ENCODE measurements around the gene CREB3L2. TPM values are rescaled to one million over a fixed set of nuclear protein-coding genes. Genes with fewer than 3 reads are reported as not detected.
"Not testable (repeated sequence)": the region's sequence is repeated elsewhere in the genome, so short reads cannot be mapped to it uniquely, and the experiment has no call there.

The CREB3L2 gene
- polyA plus RNA-seq, 3 donors: 6.9 to 12.9 (median 11.9) TPM

GRCh38 chr7:137835486-137836112, 166.3 kb downstream of the CREB3L2 start:
- peaks cover 0 to 10% (median 4%) of the 10 kb centered on the region in 3 donors for H3K27me3 Mint-ChIP-seq (ENCODE audit: low read depth in 3 of 3)
- H3K4me1 Mint-ChIP-seq: no peaks in the 10 kb centered on the region
- H3K27me3 ChIP-seq (ENCODE audit: control insufficient read depth in 2 of 2, insufficient read depth in 2 of 2, low read length in 2 of 2): peaks cover 4 to 7% of the 10 kb centered on the region in 2 donors
- H3K27ac ChIP-seq (ENCODE audit: low read depth in 1 of 2, low read length in 2 of 2): no peak overlapping the region
- H2AFZ ChIP-seq (ENCODE audit: insufficient read depth, low read depth, low read length, poor library complexity, severe bottlenecking): no peak overlapping the region
- H3K9me3 ChIP-seq (replicated peaks in 1 of 2; ENCODE audit: control insufficient read depth in 1 of 2, insufficient read depth in 1 of 2, low read length in 2 of 2): peaks cover 24 to 27% of the 10 kb centered on the region in 2 donors
- H3K27ac Mint-ChIP-seq: no peak overlapping the region
- H3K36me3 Mint-ChIP-seq: no peaks in the 10 kb centered on the region
- H3K9me3 Mint-ChIP-seq: peaks cover 9 to 23% (median 22%) of the 10 kb centered on the region in 7 donors
- DNase-seq: no peak
- WGBS (ENCODE audit: insufficient coverage): 100% methylated on average over 1 of the region's 3 CpGs
- H3K36me3 ChIP-seq (replicated peaks in 1 of 2; ENCODE audit: control insufficient read depth in 1 of 2, insufficient read depth in 2 of 2, low read length in 2 of 2): no peaks in the 10 kb centered on the region
- no peak for TF ChIP-seq CTCF (IDR thresholded peaks at IDR 0.05)
- H3K79me2 ChIP-seq (ENCODE audit: insufficient read depth, low read length): no peaks in the 10 kb centered on the region
- no peak overlapping the region for H3K4me3 ChIP-seq (replicated peaks in 1 of 3; ENCODE audit: low read depth in 2 of 3, low read length in 3 of 3)
- intact Hi-C loops (cut with micrococcal nuclease): no loop called here
- H3K9ac ChIP-seq (ENCODE audit: insufficient read depth, low read length, poor library complexity, severe bottlenecking): no peak overlapping the region
- H3K4me1 ChIP-seq (ENCODE audit: control insufficient read depth in 1 of 2, insufficient read depth in 2 of 2, low read length in 2 of 2): no peaks in the 10 kb centered on the region
- H3K4me2 ChIP-seq (replicated peaks; ENCODE audit: extremely low read depth, low read length, poor library complexity, severe bottlenecking): no peak overlapping the region
- H3K4me3 Mint-ChIP-seq: no peak overlapping the region
- H4K20me1 ChIP-seq (ENCODE audit: insufficient read depth, low read length): no peaks in the 10 kb centered on the region

DNA sequence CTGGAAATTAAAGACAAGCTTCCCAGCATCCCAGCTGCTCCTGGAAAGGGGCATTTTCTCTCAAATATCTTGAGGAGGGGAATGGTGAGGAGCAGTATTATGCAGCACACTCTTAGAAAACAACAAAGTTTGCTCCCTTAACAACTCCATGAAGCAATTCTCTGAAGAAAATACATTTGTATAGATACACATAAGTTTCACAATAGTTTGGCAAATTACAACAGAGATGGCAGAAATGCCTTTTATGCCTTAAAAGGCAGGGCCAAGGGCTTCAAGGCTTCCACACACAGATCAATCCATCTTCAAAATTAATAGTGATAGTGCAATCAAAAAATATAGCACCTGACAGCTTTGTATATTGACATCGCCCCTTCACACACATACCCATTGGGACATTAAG, 167.3 kb downstream of the CREB3L2 start:
- H3K9me3 Mint-ChIP-seq: peaks cover 12 to 24% (median 22%) of the 10 kb centered on the region in 7 donors
- H3K4me1 Mint-ChIP-seq: no peaks in the 10 kb centered on the region
- no peaks in the 10 kb centered on the region for H3K36me3 Mint-ChIP-seq
- Histone ChIP-seq H3K9me3 (replicated peaks in 1 of 2; ENCODE audit: control insufficient read depth in 1 of 2, insufficient read depth in 1 of 2, low read length in 2 of 2) (peaks cover 24 to 27% of the 10 kb centered on the region in 2 donors), H4K20me1 (ENCODE audit: insufficient read depth, low read length) (no peaks in the 10 kb centered on the region), H2AFZ (ENCODE audit: insufficient read depth, low read depth, low read length, poor library complexity, severe bottlenecking) (no peak overlapping the region), H3K79me2 (ENCODE audit: insufficient read depth, low read length) (no peaks in the 10 kb centered on the region), H3K4me2 (replicated peaks; ENCODE audit: extremely low read depth, low read length, poor library complexity, severe bottlenecking) (no peak overlapping the region), H3K4me3 (replicated peaks in 1 of 3; ENCODE audit: low read depth in 2 of 3, low read length in 3 of 3) (no peak overlapping the region), H3K4me1 (ENCODE audit: control insufficient read depth in 1 of 2, insufficient read depth in 2 of 2, low read length in 2 of 2) (no peaks in the 10 kb centered on the region), H3K27me3 (ENCODE audit: control insufficient read depth in 2 of 2, insufficient read depth in 2 of 2, low read length in 2 of 2) (peaks cover 0 to 3% of the 10 kb centered on the region in 2 donors), H3K27ac (ENCODE audit: low read depth in 1 of 2, low read length in 2 of 2) (no peak overlapping the region), H3K9ac (ENCODE audit: insufficient read depth, low read length, poor library complexity, severe bottlenecking) (no peak overlapping the region), H3K36me3 (replicated peaks in 1 of 2; ENCODE audit: control insufficient read depth in 1 of 2, insufficient read depth in 2 of 2, low read length in 2 of 2) (no peaks in the 10 kb centered on the region)
- intact Hi-C loops (cut with micrococcal nuclease): no loop called here
- 86% methylated on average over 1 of the region's 1 CpG for WGBS (ENCODE audit: insufficient coverage)
- H3K27ac Mint-ChIP-seq: no peak overlapping the region
- DNase-seq: no peak
- no peak overlapping the region for H3K4me3 Mint-ChIP-seq
- H3K27me3 Mint-ChIP-seq (ENCODE audit: low read depth in 3 of 3): peaks cover 0 to 8% (median 2%) of the 10 kb centered on the region in 3 donors
- no peak for TF ChIP-seq CTCF (IDR thresholded peaks at IDR 0.05)

DNA sequence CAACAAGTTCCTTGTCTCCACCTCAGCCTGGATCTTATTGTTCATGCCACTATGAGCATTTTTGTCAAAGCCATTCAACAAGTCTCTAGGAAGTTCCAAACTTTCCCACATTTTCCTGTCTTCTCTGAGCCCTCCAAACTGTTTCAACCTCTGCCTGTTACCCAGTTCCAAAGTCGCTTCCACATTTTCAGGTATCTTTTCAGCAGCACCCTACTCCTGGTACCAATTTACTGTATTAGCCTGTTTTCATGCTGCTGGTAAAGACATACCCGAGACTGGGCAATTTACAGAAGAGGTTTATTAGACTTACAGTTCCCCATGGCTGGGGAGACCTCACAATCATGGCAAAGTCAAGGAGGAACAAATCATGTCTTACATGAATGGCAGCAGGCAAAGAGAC, 168.9 kb downstream of the CREB3L2 start:
- H3K36me3 ChIP-seq (replicated peaks in 1 of 2; ENCODE audit: control insufficient read depth in 1 of 2, insufficient read depth in 2 of 2, low read length in 2 of 2); H3K27ac ChIP-seq (ENCODE audit: low read depth in 1 of 2, low read length in 2 of 2); H3K79me2 ChIP-seq (ENCODE audit: insufficient read depth, low read length); H3K9ac ChIP-seq (ENCODE audit: insufficient read depth, low read length, poor library complexity, severe bottlenecking); H3K4me3 ChIP-seq (replicated peaks in 1 of 3; ENCODE audit: low read depth in 2 of 3, low read length in 3 of 3); H3K4me1 ChIP-seq (ENCODE audit: control insufficient read depth in 1 of 2, insufficient read depth in 2 of 2, low read length in 2 of 2); DNase-seq; H3K4me2 ChIP-seq (replicated peaks; ENCODE audit: extremely low read depth, low read length, poor library complexity, severe bottlenecking); H4K20me1 ChIP-seq (ENCODE audit: insufficient read depth, low read length); H3K27me3 Mint-ChIP-seq (ENCODE audit: low read depth in 3 of 3); H3K4me3 Mint-ChIP-seq; H2AFZ ChIP-seq (ENCODE audit: insufficient read depth, low read depth, low read length, poor library complexity, severe bottlenecking); intact Hi-C loops (cut with micrococcal nuclease); H3K4me1 Mint-ChIP-seq; H3K36me3 Mint-ChIP-seq; H3K27me3 ChIP-seq (ENCODE audit: control insufficient read depth in 2 of 2, insufficient read depth in 2 of 2, low read length in 2 of 2); H3K27ac Mint-ChIP-seq: not testable (repeated sequence)
- 100% methylated on average over 2 of the region's 2 CpGs for WGBS (ENCODE audit: insufficient coverage)
- peaks cover 24 to 27% of the 10 kb centered on the region in 2 donors for H3K9me3 ChIP-seq (replicated peaks in 1 of 2; ENCODE audit: control insufficient read depth in 1 of 2, insufficient read depth in 1 of 2, low read length in 2 of 2)
- peaks cover 12 to 24% (median 22%) of the 10 kb centered on the region in 7 donors for H3K9me3 Mint-ChIP-seq

Data from CD14-positive monocyte (primary cell).